Mucosa of stomach (tissue), 1 donor: ENCODE data around the gene NDUFS2.

Experiments used
- H3K27me3 ChIP-seq: one replicate; pipeline ENCODE4 v1.7.0; 2013; ENCODE audit warnings: mild to moderate bottlenecking, low read length; ENCODE audit not compliant: control insufficient read depth, insufficient read depth
- H3K36me3 ChIP-seq: one replicate; pipeline ENCODE4 v1.7.0; 2013; ENCODE audit warnings: low read length; ENCODE audit not compliant: control insufficient read depth, insufficient read depth
- H3K4me1 ChIP-seq: one replicate; pipeline ENCODE4 v1.7.0; 2013; ENCODE audit warnings: mild to moderate bottlenecking, low read length; ENCODE audit not compliant: control insufficient read depth, insufficient read depth
- H3K4me3 ChIP-seq: one replicate; pipeline ENCODE4 v1.7.0; 2013; ENCODE audit warnings: low read length
- H3K9ac ChIP-seq: one replicate; pipeline ENCODE4 v1.7.0; 2013; ENCODE audit warnings: mild to moderate bottlenecking, low read length, moderate library complexity
- H3K9me3 ChIP-seq: one replicate; pipeline ENCODE4 v1.7.0; 2013; ENCODE audit warnings: mild to moderate bottlenecking, low read length, moderate library complexity; ENCODE audit not compliant: control insufficient read depth
- donor health status: Pancreatic carcinoma.

Gene NDUFS2

GRCh38 chr1:161190962-161191521, 11.1 kb upstream of the NDUFS2 start:
- H3K9me3 ChIP-seq: no peaks in the 10 kb centered on the region
- H3K4me3 ChIP-seq: no peak overlapping the region
- no peaks in the 10 kb centered on the region for H3K4me1 ChIP-seq
- H3K27me3 ChIP-seq: peaks cover 10% of the 10 kb centered on the region
- no peaks in the 10 kb centered on the region for H3K36me3 ChIP-seq
- H3K9ac ChIP-seq: no peak overlapping the region

- H3K9me3 ChIP-seq: no peaks in the 10 kb centered on the region
- H3K9ac ChIP-seq: no peak overlapping the region
- no peak overlapping the region for H3K4me3 ChIP-seq
- H3K27me3 ChIP-seq: peaks cover 10% of the 10 kb centered on the region
- peaks cover 7% of the 10 kb centered on the region for H3K4me1 ChIP-seq
- no peaks in the 10 kb centered on the region for H3K36me3 ChIP-seq
These were observed 10.2 kb upstream of the NDUFS2 start for GRCh38 chr1:161191971-161192370.

- no peak overlapping the region for H3K4me3 ChIP-seq
- H3K36me3 ChIP-seq: no peaks in the 10 kb centered on the region
- H3K4me1 ChIP-seq: peaks cover 10% of the 10 kb centered on the region
- H3K9ac ChIP-seq: no peak overlapping the region
- peaks cover 10% of the 10 kb centered on the region for H3K27me3 ChIP-seq
- H3K9me3 ChIP-seq: no peaks in the 10 kb centered on the region
These were observed 9.4 kb upstream of the NDUFS2 start for GRCh38 chr1:161192476-161193465.

GRCh38 chr1:161193561-161194235, 8.5 kb upstream of the NDUFS2 start:
- Histone ChIP-seq H3K4me1 (peaks cover 15% of the 10 kb centered on the region), H3K4me3 (no peak overlapping the region), H3K9ac (no peak overlapping the region), H3K27me3 (peaks cover 10% of the 10 kb centered on the region), H3K36me3 (no peaks in the 10 kb centered on the region), H3K9me3 (no peaks in the 10 kb centered on the region)

- H3K9me3 ChIP-seq: no peaks in the 10 kb centered on the region
- peaks cover 18% of the 10 kb centered on the region for H3K4me1 ChIP-seq
- H3K27me3 ChIP-seq: peaks cover 10% of the 10 kb centered on the region
- H3K4me3 ChIP-seq: no peak overlapping the region
- H3K9ac ChIP-seq: no peak overlapping the region
- no peaks in the 10 kb centered on the region for H3K36me3 ChIP-seq
These were observed 7.0 kb upstream of the NDUFS2 start for GRCh38 chr1:161195171-161195570.

GRCh38 chr1:161196111-161196510, 6.1 kb upstream of the NDUFS2 start:
- H3K4me3 ChIP-seq: no peak overlapping the region

GRCh38 chr1:161196521-161197451, 5.4 kb upstream of the NDUFS2 start:
- Histone ChIP-seq H3K36me3 (no peaks in the 10 kb centered on the region), H3K9ac (peak overlapping the region; percentile 45), H3K4me3 (no peak overlapping the region), H3K27me3 (peaks cover 3% of the 10 kb centered on the region), H3K9me3 (no peaks in the 10 kb centered on the region), H3K4me1 (peaks cover 35% of the 10 kb centered on the region)

More at GRCh38 chr1:161196111-161196510, 6.1 kb upstream of the NDUFS2 start:
- Histone ChIP-seq H3K9me3 (no peaks in the 10 kb centered on the region), H3K27me3 (peaks cover 6% of the 10 kb centered on the region), H3K9ac (peak overlapping the region; percentile 18), H3K4me1 (peaks cover 28% of the 10 kb centered on the region), H3K36me3 (no peaks in the 10 kb centered on the region)

- H3K27me3 ChIP-seq: no peaks in the 10 kb centered on the region
- H3K9ac ChIP-seq: peak overlapping the region; percentile 46
- H3K4me3 ChIP-seq: no peak overlapping the region
- H3K36me3 ChIP-seq: no peaks in the 10 kb centered on the region
- H3K4me1 ChIP-seq: peaks cover 36% of the 10 kb centered on the region
- H3K9me3 ChIP-seq: no peaks in the 10 kb centered on the region
These were observed 4.5 kb upstream of the NDUFS2 start for GRCh38 chr1:161197560-161198193.

GRCh38 chr1:161198194-161198896, 3.8 kb upstream of the NDUFS2 start:
- no peak overlapping the region for H3K4me3 ChIP-seq
- peaks cover 42% of the 10 kb centered on the region for H3K4me1 ChIP-seq
- H3K36me3 ChIP-seq: no peaks in the 10 kb centered on the region
- peak overlapping the region; percentile 46 for H3K9ac ChIP-seq
- no peaks in the 10 kb centered on the region for H3K9me3 ChIP-seq
- H3K27me3 ChIP-seq: no peaks in the 10 kb centered on the region

- H3K27me3 ChIP-seq: no peaks in the 10 kb centered on the region
- peak within 1 kb of the TSS; percentile 46 for H3K9ac ChIP-seq
- H3K4me3 ChIP-seq: no peak within 1 kb of the TSS
- H3K4me1 ChIP-seq: peaks cover 46% of the 10 kb centered on the region
- no peaks in the 10 kb centered on the region for H3K36me3 ChIP-seq
- no peaks in the 10 kb centered on the region for H3K9me3 ChIP-seq
These were observed 3.2 kb upstream of the NDUFS2 start, which contains the start of gene ADAMTS4 for GRCh38 chr1:161198897-161199431. ADAMTS4 (minus strand) TSS chr1:161199054; CDS start chr1:161198627, 427 bp downstream.
